Keratinocyte (primary cell): Measurements from ENCODE around the gene CENATAC. TPM values are rescaled to one million over a fixed set of nuclear protein-coding genes. Genes with fewer than 3 reads are reported as not detected.

Source experiments
- DNase-seq: peaks from one replicate; pipeline ENCODE4 v3.0.0-alpha.2; 2011; ENCODE audit warnings: low read depth, missing footprints, low spot score
- FAIRE-seq: peaks from 2 replicates; lab custom pipeline; 2011; peaks lifted over from hg19 to GRCh38; lab: Jason Lieb, UNC
- H2AFZ ChIP-seq: 2 replicates; pipeline ENCODE4 v1.6.0; 2012; ENCODE audit warnings: low read length, control low read depth, inconsistent platforms; ENCODE audit not compliant: control insufficient read depth
- H3K27ac ChIP-seq: 2 replicates; pipeline ENCODE4 v1.5.1; 2011; ENCODE audit warnings: low read length; ENCODE audit not compliant: control insufficient read depth, insufficient read depth
- H3K27me3 ChIP-seq: 3 replicates; pipeline ENCODE4 v1.6.0; 2011; ENCODE audit warnings: low read length; ENCODE audit not compliant: control insufficient read depth, insufficient read depth; ENCODE audit errors: extremely low read depth
- H3K36me3 ChIP-seq, 2 experiments: 2 replicates in 1 of 2; 3 replicates in 1 of 2; pipeline ENCODE4 v1.5.1; 2011; ENCODE audit warnings: low read length in 2 of 2, mild to moderate bottlenecking in 1 of 2; ENCODE audit not compliant: control insufficient read depth in 2 of 2, insufficient read depth in 2 of 2; ENCODE audit errors: extremely low read depth in 1 of 2
- H3K4me1 ChIP-seq: 3 replicates; pipeline ENCODE4 v1.5.1; 2011; ENCODE audit warnings: low read length; ENCODE audit not compliant: control insufficient read depth, insufficient read depth; ENCODE audit errors: extremely low read depth
- H3K4me2 ChIP-seq: 3 replicates; pipeline ENCODE4 v1.6.0; 2011; ENCODE audit warnings: low read depth, low read length; ENCODE audit not compliant: control insufficient read depth, insufficient read depth; ENCODE audit errors: extremely low read depth
- H3K4me3 ChIP-seq, 3 experiments: fragments of 200-600 bp in 1 of 3; sonication (generic) in 1 of 3; 2 replicates in 2 of 3; 3 replicates in 1 of 3; pipeline ENCODE4 v1.5.1; 2011 to 2016; ENCODE audit warnings: low read length in 3 of 3, mild to moderate bottlenecking in 3 of 3, control low read depth in 2 of 3, inconsistent platforms in 1 of 3, low read depth in 1 of 3, mixed read lengths in 1 of 3, mixed run types in 1 of 3, moderate library complexity in 1 of 3; ENCODE audit not compliant: control insufficient read depth in 2 of 3, insufficient read depth in 2 of 3; ENCODE audit errors: extremely low read depth in 1 of 3
- H3K79me2 ChIP-seq: 2 replicates; pipeline ENCODE4 v1.6.0; 2012; ENCODE audit warnings: low read length; ENCODE audit not compliant: control insufficient read depth, insufficient read depth
- H3K9ac ChIP-seq: 3 replicates; pipeline ENCODE4 v1.6.0; 2011; ENCODE audit warnings: low read length; ENCODE audit not compliant: control insufficient read depth, insufficient read depth; ENCODE audit errors: extremely low read depth
- H3K9me1 ChIP-seq: 3 replicates; pipeline ENCODE4 v1.6.0; 2011; ENCODE audit warnings: low read length; ENCODE audit not compliant: control insufficient read depth, insufficient read depth; ENCODE audit errors: extremely low read depth
- H3K9me3 ChIP-seq: 2 replicates; pipeline ENCODE4 v1.5.1; 2012; ENCODE audit warnings: low read depth, low read length; ENCODE audit not compliant: control insufficient read depth
- H4K20me1 ChIP-seq: 3 replicates; pipeline ENCODE4 v1.6.0; 2011; ENCODE audit warnings: low read length; ENCODE audit not compliant: control insufficient read depth, insufficient read depth; ENCODE audit errors: extremely low read depth
- CTCF ChIP-seq, 3 experiments: IDR thresholded peaks in 1 of 3; conservative IDR thresholded peaks in 1 of 3; optimal IDR thresholded peaks in 1 of 3; 2 replicates in 2 of 3; 3 replicates in 1 of 3; pipeline versions ENCODE3 to v1.5.1; 2011; ENCODE audit warnings: low read length in 3 of 3, mild to moderate bottlenecking in 3 of 3, moderate library complexity in 2 of 3, control low read depth in 1 of 3, inconsistent platforms in 1 of 3; ENCODE audit not compliant: insufficient read depth in 2 of 3; ENCODE audit errors: extremely low read depth in 1 of 3
- EZH2 ChIP-seq: IDR thresholded peaks from one replicate; pipeline ENCODE4 v1.6.1; 2012; ENCODE audit warnings: inconsistent platforms, mild to moderate bottlenecking, low read length, moderate library complexity
- dilution Hi-C: fragments of 300-500 bp; cut with MboI; formaldehyde crosslinking; loops from one replicate; pipeline ENCODE4 v1.7.0; 2020; ENCODE audit warnings: low sequenced_read_pairs; ENCODE audit not compliant: extremely low pct_ligation_motif_present
- polyA plus RNA-seq, 5 experiments: library from polyadenylated mRNA; depleted of rRNA in 3 of 5; stranded (reverse) in 3 of 5; stranded (forward) in 1 of 5; unstranded in 1 of 5; fragments of >200 nt; gene quantifications; 1 replicate in 1 of 5; 2 replicates in 3 of 5; 3 replicates in 1 of 5; pipeline versions ENCODE4 v1.2.1 to v1.2.3, GENCODE V29; 2011 to 2012; ENCODE audit warnings: missing spikeins in 2 of 5, low read depth in 1 of 5, low replicate concordance in 1 of 5

Gene CENATAC
- polyA plus RNA-seq, 1 donor (not counting 4 experiments of a cell fraction or from before 2014, with no cell fraction given), result 22.6 TPM

GRCh38 chr11:118958577-118958976 is 39.4 kb upstream of the CENATAC start:
- H3K27ac ChIP-seq, result no peak overlapping the region
- TF ChIP-seq CTCF (optimal IDR thresholded peaks at IDR 0.05 in 1 of 3, IDR thresholded peaks at IDR 0.05 in 1 of 3, conservative IDR thresholded peaks at IDR 0.05 in 1 of 3; ENCODE audit: extremely low read depth in 1 of 3, insufficient read depth in 2 of 3, low read length in 3 of 3) (no peak), EZH2 (no peak)
- H2AFZ ChIP-seq, result no peak overlapping the region
- no peaks in the 10 kb centered on the region for H3K79me2 ChIP-seq
- H3K9ac ChIP-seq, result no peak overlapping the region
- no peak for FAIRE-seq
- no peaks in the 10 kb centered on the region for H3K9me1 ChIP-seq
- no peaks in the 10 kb centered on the region for H3K36me3 ChIP-seq
- dilution Hi-C loops, result no loop called here
- H3K4me1 ChIP-seq, result no peaks in the 10 kb centered on the region
- H3K4me3 ChIP-seq, result no peak overlapping the region
- no peaks in the 10 kb centered on the region for H3K9me3 ChIP-seq
- DNase-seq, result no peak
- H3K27me3 ChIP-seq, result peaks cover 8% of the 10 kb centered on the region
- H4K20me1 ChIP-seq, result no peaks in the 10 kb centered on the region
- H3K4me2 ChIP-seq, result no peak overlapping the region

GRCh38 chr11:118961189-118961588 is 36.7 kb upstream of the CENATAC start:
- FAIRE-seq (no peak), DNase-seq (no peak)
- Histone ChIP-seq H3K9me1 (no peaks in the 10 kb centered on the region), H3K9ac (no peak overlapping the region), H3K4me1 (no peaks in the 10 kb centered on the region), H3K79me2 (no peaks in the 10 kb centered on the region), H3K27me3 (no peaks in the 10 kb centered on the region), H3K4me2 (no peak overlapping the region), H3K9me3 (no peaks in the 10 kb centered on the region), H3K27ac (no peak overlapping the region), H3K4me3 (no peak overlapping the region), H3K36me3 (no peaks in the 10 kb centered on the region), H2AFZ (peak overlapping the region; percentile 71), H4K20me1 (no peaks in the 10 kb centered on the region)
- TF ChIP-seq CTCF (optimal IDR thresholded peaks at IDR 0.05 in 1 of 3, IDR thresholded peaks at IDR 0.05 in 1 of 3, conservative IDR thresholded peaks at IDR 0.05 in 1 of 3; ENCODE audit: extremely low read depth in 1 of 3, insufficient read depth in 2 of 3, low read length in 3 of 3), result no peak
- no peak for TF ChIP-seq EZH2
- dilution Hi-C loops, result no loop called here
